HUDEP-2 (cell line): ENCODE data around the gene ACACA.

Source experiments
- DNase-seq, 76 experiments: peaks; one replicate each; lab custom pipeline; 2025; ENCODE audit not compliant: unreplicated experiment in 76 of 76; lab: John Stamatoyannopoulos, UW

Gene ACACA

GRCh38 chr17:37110746-37111145 is 295.9 kb downstream of the ACACA start:
- no peak for DNase-seq

- DNase-seq: no peak
Observed at GRCh38 chr17:37109731-37110710, 296.6 kb downstream of the ACACA start.

GRCh38 chr17:37109106-37109505 is 297.5 kb downstream of the ACACA start:
- no peak for DNase-seq

- peak in 45 of 76 experiments; percentile 2 to 66 (median 20) for DNase-seq
Observed at GRCh38 chr17:37107406-37108083, 299.1 kb downstream of the ACACA start.

- no peak for DNase-seq
Observed at GRCh38 chr17:37106049-37106448, 300.6 kb downstream of the ACACA start.

GRCh38 chr17:37103231-37103630 is 303.4 kb downstream of the ACACA start:
- DNase-seq: no peak

GRCh38 chr17:37101306-37101705 is 305.3 kb downstream of the ACACA start:
- no peak for DNase-seq

- no peak for DNase-seq
Observed at GRCh38 chr17:37100231-37100630, 306.4 kb downstream of the ACACA start.

GRCh38 chr17:37098910-37099664 is 307.5 kb downstream of the ACACA start:
- DNase-seq: no peak

GRCh38 chr17:37098152-37098551 is 308.5 kb downstream of the ACACA start:
- DNase-seq: no peak

- DNase-seq: no peak
Observed at GRCh38 chr17:37097154-37097553, 309.5 kb downstream of the ACACA start.

- DNase-seq: no peak
Observed at GRCh38 chr17:37096071-37096470, 310.6 kb downstream of the ACACA start.

- DNase-seq: no peak
Observed at GRCh38 chr17:37094391-37094790, 312.2 kb downstream of the ACACA start.

- DNase-seq: no peak
Observed at GRCh38 chr17:37092701-37093100, 313.9 kb downstream of the ACACA start.

GRCh38 chr17:37092071-37092470 is 314.6 kb downstream of the ACACA start:
- DNase-seq: no peak

GRCh38 chr17:37090941-37091340 is 315.7 kb downstream of the ACACA start:
- no peak for DNase-seq

- DNase-seq: no peak
Observed at GRCh38 chr17:37089956-37090355, 316.7 kb downstream of the ACACA start.

- no peak for DNase-seq
Observed at GRCh38 chr17:37088913-37089312, 317.7 kb downstream of the ACACA start.

- DNase-seq: no peak
Observed at GRCh38 chr17:37088459-37088858, 318.2 kb downstream of the ACACA start.

GRCh38 chr17:37087683-37088082 is 319.0 kb downstream of the ACACA start:
- DNase-seq: no peak

GRCh38 chr17:37086948-37087347 is 319.7 kb downstream of the ACACA start:
- DNase-seq: no peak
